IgD-negative memory B cell (primary cell): ENCODE results near the gene USP48. TPM values are rescaled to one million over a fixed set of nuclear protein-coding genes. Genes with fewer than 3 reads are reported as not detected.
"Not testable (repeated sequence)": the region's sequence is repeated elsewhere in the genome, so short reads cannot be mapped to it uniquely, and the experiment has no call there.

Experiments
- H3K27ac Mint-ChIP-seq, 3 donors: one replicate each; pipeline ENCODE4 v1.8.0; 2020 to 2022; ENCODE audit warnings: mild to moderate bottlenecking in 3 of 3, mixed read lengths in 3 of 3, moderate library complexity in 1 of 3
- H3K27me3 Mint-ChIP-seq: one replicate; pipeline ENCODE4 v1.8.0; 2021; ENCODE audit warnings: mixed read lengths
- H3K36me3 Mint-ChIP-seq: one replicate; pipeline ENCODE4 v1.8.0; 2020; ENCODE audit warnings: mild to moderate bottlenecking, mixed read lengths
- H3K4me1 Mint-ChIP-seq, 3 donors: one replicate each; pipeline ENCODE4 v1.8.0; 2020 to 2022; ENCODE audit warnings: mixed read lengths in 3 of 3, mild to moderate bottlenecking in 1 of 3
- H3K4me3 Mint-ChIP-seq, 4 donors: one replicate each; pipeline ENCODE4 v1.8.0; 2020 to 2022; ENCODE audit warnings: mild to moderate bottlenecking in 4 of 4, mixed read lengths in 4 of 4, moderate library complexity in 3 of 4
- H3K9me3 Mint-ChIP-seq, 3 donors: one replicate each; pipeline ENCODE4 v1.8.0; 2020 to 2021; ENCODE audit warnings: mixed read lengths in 3 of 3, mild to moderate bottlenecking in 1 of 3
- polyA plus RNA-seq: library from polyadenylated mRNA; unstranded; fragments of 300-500 nt; fragmentation: Illumina TruSeq; gene quantifications from one replicate; pipeline ENCODE4 v1.2.3, GENCODE V29; 2021

The USP48 gene
- polyA plus RNA-seq, 1 donor from 2014 or later, result 58.4 TPM

DNA sequence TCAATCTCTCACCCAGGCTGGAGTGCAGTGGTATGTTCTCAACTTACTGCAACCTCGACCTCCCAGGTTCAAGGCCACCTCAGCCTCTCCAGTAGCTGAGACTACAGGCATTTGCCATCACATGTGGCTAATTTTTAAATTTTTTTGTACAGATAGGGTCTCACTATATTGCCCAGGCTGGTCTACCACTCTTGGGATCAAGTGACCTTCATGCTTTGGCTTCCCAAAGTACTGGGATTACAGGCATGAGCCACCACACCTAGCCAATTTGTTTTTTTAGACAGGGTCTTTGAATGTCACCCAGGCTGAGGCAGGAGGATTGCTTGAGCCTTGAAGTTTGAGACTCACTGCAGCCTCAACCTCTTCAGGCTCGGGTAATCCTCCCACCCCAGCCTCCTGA lies 10.2 kb upstream of the USP48 start:
- H3K27ac Mint-ChIP-seq, result no peak overlapping the region
- H3K4me3 Mint-ChIP-seq, result no peak overlapping the region
- H3K9me3 Mint-ChIP-seq, result peaks cover 5 to 8% (median 5%) of the 10 kb centered on the region in 3 donors
- H3K4me1 Mint-ChIP-seq, result peaks cover 5 to 8% (median 6%) of the 10 kb centered on the region in 3 donors
- no peaks in the 10 kb centered on the region for H3K36me3 Mint-ChIP-seq
- H3K27me3 Mint-ChIP-seq, result no peaks in the 10 kb centered on the region

DNA sequence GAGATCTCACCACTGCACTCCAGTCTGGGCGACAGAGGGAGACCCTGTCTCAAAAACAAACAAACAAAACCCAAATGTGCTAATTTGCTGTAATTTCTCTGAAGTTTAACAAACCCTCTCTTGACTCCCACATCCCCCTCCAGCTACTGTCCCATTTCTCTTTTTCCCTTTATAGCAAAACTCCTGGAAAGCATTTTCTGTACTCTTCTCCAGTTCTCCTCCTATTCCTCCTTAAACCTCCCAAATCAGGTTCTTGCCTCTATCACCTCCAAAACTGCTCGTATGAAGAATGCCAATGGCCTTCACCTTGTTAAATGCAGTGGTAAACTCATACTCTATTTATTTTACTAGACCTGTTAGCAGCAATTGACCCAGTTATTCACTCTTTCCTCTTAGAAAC lies 3.7 kb upstream of the USP48 start:
- H3K9me3 Mint-ChIP-seq, result peaks cover 0 to 1% (median 0%) of the 10 kb centered on the region in 3 donors
- peak overlapping the region in 2 of 3 donors; percentile 26 to 31 for H3K27ac Mint-ChIP-seq
- peaks cover 1% of the 10 kb centered on the region for H3K27me3 Mint-ChIP-seq
- peak overlapping the region in 2 of 4 donors; percentile 56 to 84 for H3K4me3 Mint-ChIP-seq
- H3K36me3 Mint-ChIP-seq, result peaks cover 1% of the 10 kb centered on the region
- H3K4me1 Mint-ChIP-seq, result peaks cover 8 to 15% (median 13%) of the 10 kb centered on the region in 3 donors

DNA sequence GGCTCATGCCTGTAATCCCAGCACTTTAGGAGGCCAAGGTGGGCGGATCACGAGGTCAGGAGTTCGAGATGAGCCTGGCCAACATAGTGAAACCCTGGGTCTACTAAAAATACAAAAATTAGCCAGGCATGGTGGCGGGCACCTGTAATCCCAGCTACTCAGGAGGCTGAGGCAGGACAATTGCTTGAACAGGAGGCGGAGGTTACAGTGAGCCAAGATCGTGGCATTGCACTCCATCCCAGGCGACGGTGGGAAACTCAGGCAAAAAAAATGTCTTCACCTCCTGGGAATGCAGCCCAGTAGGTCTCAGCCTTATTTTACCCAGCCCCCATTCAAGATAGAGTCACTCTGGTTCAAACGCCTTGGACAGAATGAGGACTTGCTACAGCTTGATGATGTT lies 2.8 kb upstream of the USP48 start:
- not testable (repeated sequence) for H3K27me3 Mint-ChIP-seq, H3K9me3 Mint-ChIP-seq, H3K36me3 Mint-ChIP-seq, H3K27ac Mint-ChIP-seq
- Mint-ChIP-seq H3K4me1 (peaks cover 8 to 13% (median 10%) of the 10 kb centered on the region in 3 donors), H3K4me3 (peak overlapping the region in 1 of 4 donors; percentile 44)

DNA sequence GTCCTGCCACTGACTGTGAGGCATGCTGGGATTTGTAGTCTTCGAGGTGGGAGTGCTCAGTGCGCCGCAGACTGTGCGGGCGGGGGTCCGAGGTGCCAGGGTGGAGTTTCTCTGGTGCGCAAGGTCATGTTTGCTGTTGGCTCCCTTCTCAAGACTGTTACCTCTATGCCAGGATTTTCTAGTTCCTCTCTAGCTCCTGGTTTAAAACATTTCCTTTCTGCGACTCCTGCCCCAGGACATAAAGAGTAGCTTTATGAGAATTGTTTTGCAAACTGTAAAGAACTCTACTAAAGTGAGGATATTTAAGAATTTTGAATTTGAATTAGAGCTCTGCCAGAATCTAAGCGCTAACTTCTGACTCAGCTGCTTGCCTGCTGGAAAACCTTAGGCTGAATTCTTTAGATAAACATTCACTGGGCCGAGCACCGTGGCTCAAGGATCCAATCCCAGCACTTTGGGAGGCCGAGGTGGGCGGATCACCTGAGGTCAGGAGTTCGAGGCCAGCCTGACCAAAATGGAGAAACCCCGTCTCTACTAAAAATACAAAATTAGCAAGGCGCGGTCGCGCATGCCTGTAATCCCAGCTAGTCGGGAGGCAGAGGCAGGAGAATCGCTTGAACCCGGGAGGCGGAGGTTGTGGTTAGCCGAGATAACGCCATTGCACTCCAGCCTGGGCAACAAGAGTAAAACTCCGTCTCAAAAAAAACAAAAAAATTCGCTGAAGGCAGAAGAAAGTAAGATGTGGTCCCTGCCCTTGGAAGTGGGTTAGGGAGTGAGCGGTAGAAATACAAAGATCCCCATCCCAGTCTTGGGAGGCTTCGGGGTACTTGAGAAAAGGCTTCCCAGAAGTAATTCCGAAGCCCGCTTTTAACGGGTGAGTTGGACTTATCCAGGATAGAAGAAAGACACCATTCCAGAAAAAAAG lies 992 bp upstream of the USP48 start:
- Mint-ChIP-seq H3K27me3 (peaks cover 1% of the 10 kb centered on the region), H3K27ac (peak overlapping the region; percentile 99 to 100 (median 100)), H3K9me3 (peaks cover 0 to 1% (median 0%) of the 10 kb centered on the region in 3 donors), H3K36me3 (peaks cover 4% of the 10 kb centered on the region), H3K4me3 (peak overlapping the region; percentile 89 to 100 (median 96)), H3K4me1 (peaks cover 21 to 25% (median 24%) of the 10 kb centered on the region in 3 donors)

DNA sequence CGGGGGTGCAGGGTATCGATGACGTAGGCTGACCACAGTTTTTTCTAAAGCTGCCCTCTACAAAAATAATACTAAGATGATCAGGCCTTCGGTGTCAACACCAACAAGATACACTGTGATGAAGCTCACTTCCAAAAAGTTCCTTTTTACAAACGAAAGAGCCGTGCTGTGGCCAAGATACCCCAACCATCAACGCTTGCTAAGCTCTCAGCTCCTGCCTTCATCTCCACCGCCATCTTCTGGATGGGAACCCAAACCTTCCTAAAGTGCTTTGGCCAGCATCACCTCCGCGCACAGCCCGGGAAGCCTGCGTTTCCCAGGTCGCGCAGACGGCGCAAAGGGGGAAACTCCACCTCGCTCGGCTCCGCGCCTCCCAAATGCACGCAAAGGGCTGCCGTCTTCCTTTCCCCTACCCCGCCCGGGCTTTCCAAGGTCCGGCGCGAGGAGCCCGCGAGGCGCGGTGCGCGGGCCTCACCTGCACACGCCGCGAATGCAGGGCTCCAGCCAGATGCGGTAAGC lies 541 bp downstream of the USP48 start:
- peak overlapping the region; percentile 89 to 100 (median 96) for H3K4me3 Mint-ChIP-seq
- peaks cover 0 to 1% (median 0%) of the 10 kb centered on the region in 3 donors for H3K9me3 Mint-ChIP-seq
- H3K36me3 Mint-ChIP-seq, result peaks cover 5% of the 10 kb centered on the region
- H3K4me1 Mint-ChIP-seq, result peaks cover 24 to 30% (median 26%) of the 10 kb centered on the region in 3 donors
- H3K27me3 Mint-ChIP-seq, result peaks cover 1% of the 10 kb centered on the region
- peak overlapping the region; percentile 99 to 100 (median 100) for H3K27ac Mint-ChIP-seq

DNA sequence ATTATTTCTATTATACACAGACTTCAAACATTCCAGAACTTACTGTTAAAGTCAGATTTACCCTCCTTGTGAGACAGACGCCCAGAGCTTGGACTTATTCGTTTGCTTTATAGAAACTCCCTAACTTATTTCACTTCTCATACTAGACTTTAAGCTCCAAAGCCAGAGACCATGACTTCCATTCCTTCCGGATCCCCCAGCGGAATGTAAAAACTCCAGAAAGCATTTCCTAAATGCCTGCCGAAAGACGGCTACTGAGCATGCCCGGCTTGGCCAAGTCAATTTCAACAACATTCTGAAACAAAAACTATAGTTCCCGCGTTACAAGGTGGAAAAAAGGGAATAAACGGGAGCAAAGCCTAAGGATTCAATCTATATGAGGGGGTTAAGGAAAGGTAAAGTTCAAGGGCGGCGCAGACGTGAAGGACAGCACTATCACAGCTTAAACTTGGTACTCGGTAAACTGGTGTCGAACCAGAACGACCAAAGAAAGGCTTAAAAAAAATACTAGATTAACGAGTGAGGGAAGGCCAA lies 1.1 kb downstream of the USP48 start:
- Mint-ChIP-seq H3K4me3 (peak overlapping the region; percentile 89 to 100 (median 96)), H3K27ac (peak overlapping the region; percentile 99 to 100 (median 100)), H3K36me3 (peaks cover 5% of the 10 kb centered on the region), H3K4me1 (peaks cover 27 to 30% (median 28%) of the 10 kb centered on the region in 3 donors), H3K9me3 (peaks cover 0 to 1% (median 0%) of the 10 kb centered on the region in 3 donors), H3K27me3 (peaks cover 1% of the 10 kb centered on the region)

DNA sequence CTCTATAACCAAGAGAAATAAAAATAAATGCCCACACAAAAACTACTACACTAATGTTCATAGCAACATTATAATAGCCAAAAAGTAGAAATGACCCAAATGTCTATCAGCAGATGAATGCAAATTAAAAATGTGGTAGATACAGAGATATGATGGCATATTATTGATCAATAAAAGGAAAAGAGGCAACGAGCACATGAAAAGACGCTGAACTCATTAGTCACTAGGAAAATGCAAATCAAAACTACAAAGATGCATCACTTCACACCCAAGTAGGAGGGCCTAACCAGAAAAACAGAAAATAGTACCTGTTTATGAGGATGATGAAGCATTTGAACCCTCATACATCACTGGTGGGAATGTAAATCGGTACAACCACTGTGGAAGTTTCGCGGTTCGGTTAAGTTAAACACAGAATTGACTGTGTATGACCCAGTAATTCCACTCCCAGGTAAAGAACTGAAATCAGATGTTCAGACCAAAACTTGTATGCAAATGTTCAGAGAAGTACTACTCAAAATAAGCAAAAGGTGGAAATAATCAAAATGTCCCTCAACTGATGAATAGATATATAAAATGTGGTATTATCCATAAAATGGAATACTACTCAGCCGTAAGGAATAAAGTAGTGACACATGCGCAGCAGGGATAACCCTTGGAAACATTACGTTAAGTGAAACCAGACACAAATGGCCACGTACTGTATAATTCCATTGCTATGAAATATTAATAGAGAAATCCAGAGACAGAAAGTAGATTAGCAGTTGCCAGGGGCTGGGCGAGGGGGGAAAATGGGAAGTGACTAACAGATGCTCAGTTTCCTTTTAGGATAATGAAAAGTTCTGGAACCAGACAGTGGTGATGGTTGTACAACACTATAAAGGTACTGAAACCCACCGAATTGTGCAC lies 3.1 kb downstream of the USP48 start:
- H3K4me1 Mint-ChIP-seq, result peaks cover 27 to 41% (median 38%) of the 10 kb centered on the region in 3 donors
- peak overlapping the region; percentile 76 to 92 (median 85) for H3K4me3 Mint-ChIP-seq
- H3K36me3 Mint-ChIP-seq, result peaks cover 4% of the 10 kb centered on the region
- H3K27ac Mint-ChIP-seq, result peak overlapping the region; percentile 92 to 96 (median 95)
- H3K27me3 Mint-ChIP-seq, result no peaks in the 10 kb centered on the region
- no peaks in the 10 kb centered on the region for H3K9me3 Mint-ChIP-seq

DNA sequence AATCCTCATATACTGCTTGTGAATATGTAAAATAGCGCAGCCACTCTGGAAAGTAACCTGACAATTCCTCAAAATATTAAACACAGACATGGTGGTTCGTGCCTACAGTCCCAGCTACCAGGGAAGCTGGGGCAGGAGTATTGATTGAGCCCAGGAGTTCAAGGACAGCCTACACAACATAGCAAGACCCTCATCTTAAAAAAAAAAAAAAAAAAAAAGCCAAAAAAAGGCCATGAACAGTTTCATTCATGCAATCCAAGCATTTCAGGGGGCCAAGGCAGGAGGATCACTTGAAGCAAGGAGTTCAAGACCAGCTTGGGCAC lies 4.6 kb downstream of the USP48 start:
- H3K9me3 Mint-ChIP-seq, result no peaks in the 10 kb centered on the region
- H3K4me1 Mint-ChIP-seq, result peaks cover 28 to 44% (median 38%) of the 10 kb centered on the region in 3 donors
- H3K4me3 Mint-ChIP-seq, result peak overlapping the region in 2 of 4 donors; percentile 47 to 84
- peak overlapping the region in 2 of 3 donors; percentile 57 to 88 for H3K27ac Mint-ChIP-seq
- no peaks in the 10 kb centered on the region for H3K27me3 Mint-ChIP-seq
- H3K36me3 Mint-ChIP-seq, result peaks cover 4% of the 10 kb centered on the region

DNA sequence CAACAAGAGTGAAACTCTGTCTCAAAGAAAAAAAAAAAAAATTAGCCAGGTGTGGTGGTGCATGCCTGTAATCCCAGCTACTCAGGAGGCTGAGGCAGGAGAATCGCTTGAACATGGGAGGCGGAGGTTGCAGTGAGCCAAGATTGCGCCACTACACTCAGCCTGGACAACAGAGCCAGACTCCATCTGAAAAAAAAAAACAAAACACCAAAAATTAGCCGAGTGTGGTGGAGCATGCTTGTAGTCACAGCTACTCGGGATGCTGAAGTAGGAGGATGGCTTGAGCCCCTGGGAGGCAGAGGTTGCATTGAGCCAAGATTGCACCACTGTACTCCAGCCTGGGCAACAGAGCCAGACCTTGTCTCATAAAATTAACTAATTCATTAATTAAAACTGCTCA lies 6.0 kb downstream of the USP48 start:
- H3K36me3 Mint-ChIP-seq, H3K9me3 Mint-ChIP-seq, H3K27me3 Mint-ChIP-seq, H3K27ac Mint-ChIP-seq: not testable (repeated sequence)
- peak overlapping the region in 1 of 4 donors; percentile 32 for H3K4me3 Mint-ChIP-seq
- peaks cover 26 to 42% (median 34%) of the 10 kb centered on the region in 3 donors for H3K4me1 Mint-ChIP-seq

DNA sequence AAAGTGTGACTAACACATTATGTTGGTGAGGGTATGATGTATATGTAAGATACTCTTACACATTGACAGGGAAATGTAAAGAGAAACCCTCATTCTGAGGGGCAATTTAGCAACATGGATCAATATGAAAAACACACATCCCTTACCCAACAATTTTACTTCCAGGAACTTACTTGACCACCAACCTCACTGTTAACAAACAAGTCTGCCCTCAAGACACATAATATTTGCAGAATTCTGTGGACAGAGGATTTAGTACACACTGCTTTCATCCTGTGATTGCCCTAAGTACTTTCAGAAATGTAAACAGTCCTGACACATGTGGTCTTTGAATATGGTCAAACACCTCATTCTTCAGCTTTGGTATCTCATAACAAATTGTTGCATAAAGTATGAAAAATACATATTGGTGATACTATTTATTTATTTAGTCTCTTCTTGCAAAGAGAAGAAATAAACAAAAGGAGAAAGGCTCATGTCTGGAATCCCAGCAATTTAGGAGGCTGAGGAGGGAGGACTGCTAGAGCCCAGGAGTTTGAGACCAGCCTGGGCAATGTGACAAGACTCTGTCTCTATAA lies 6.9 kb downstream of the USP48 start:
- Mint-ChIP-seq H3K27me3 (no peaks in the 10 kb centered on the region), H3K36me3 (peaks cover 4% of the 10 kb centered on the region), H3K4me3 (no peak overlapping the region), H3K9me3 (no peaks in the 10 kb centered on the region), H3K27ac (peak overlapping the region in 2 of 3 donors; percentile 23 to 25), H3K4me1 (peaks cover 23 to 38% (median 29%) of the 10 kb centered on the region in 3 donors)

DNA sequence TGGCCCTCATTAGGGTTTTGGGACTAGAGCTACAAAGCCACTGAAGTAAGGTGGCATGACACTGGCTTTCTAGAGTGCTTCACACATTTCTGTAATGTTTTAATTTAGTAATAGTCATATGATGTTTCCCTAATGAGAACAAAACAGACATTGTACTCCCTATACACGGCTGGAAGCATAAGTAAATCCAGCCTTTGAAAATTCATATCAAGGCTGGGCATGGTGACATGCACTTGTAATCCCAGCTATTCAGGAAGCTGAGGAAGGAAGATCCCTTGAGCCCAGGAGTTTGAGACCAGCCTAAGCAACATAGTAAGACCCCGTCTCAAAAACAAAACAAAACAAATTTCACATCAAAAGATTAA lies 7.4 kb downstream of the USP48 start:
- Mint-ChIP-seq H3K9me3 (no peaks in the 10 kb centered on the region), H3K4me3 (peak overlapping the region in 1 of 4 donors; percentile 83), H3K36me3 (peaks cover 4% of the 10 kb centered on the region), H3K27ac (peak overlapping the region in 2 of 3 donors; percentile 23 to 25), H3K27me3 (no peaks in the 10 kb centered on the region), H3K4me1 (peaks cover 22 to 38% (median 29%) of the 10 kb centered on the region in 3 donors)

DNA sequence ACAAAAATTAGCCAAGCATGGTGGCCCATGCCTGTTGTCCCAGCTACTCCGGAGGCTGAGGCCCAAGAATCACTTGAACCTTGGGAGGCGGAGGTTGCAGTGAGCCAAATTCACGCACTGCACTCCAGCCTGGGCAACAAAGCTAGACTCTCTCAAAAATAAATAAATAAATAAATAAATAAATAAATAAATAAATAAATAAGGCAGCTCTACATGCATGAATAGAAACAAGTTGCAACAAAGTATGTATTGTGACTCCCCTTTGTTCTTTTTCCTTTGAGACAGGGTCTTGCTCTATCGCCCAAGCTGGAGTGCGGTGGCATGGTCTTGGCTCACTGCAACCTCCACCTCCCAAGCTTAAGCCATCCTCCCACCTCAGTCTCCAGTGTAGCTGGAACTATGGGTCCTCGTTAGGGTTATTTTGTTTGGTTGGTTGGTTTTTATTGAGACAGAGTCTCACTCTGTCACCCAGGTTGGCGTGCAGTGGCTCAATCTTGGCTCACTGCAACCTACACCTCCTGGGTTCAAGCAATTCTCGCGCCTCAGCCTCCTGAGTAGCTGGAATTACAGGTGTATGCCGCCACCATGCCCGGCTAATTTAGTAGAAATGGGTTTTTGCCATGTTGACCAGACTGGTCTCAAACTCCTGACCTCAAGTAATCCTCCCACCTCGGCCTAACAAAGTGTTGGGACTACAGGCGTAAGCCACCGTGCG lies 8.0 kb downstream of the USP48 start:
- peaks cover 20 to 36% (median 24%) of the 10 kb centered on the region in 3 donors for H3K4me1 Mint-ChIP-seq
- no peaks in the 10 kb centered on the region for H3K27me3 Mint-ChIP-seq
- H3K9me3 Mint-ChIP-seq, result no peaks in the 10 kb centered on the region
- peak overlapping the region in 1 of 4 donors; percentile 83 for H3K4me3 Mint-ChIP-seq
- H3K36me3 Mint-ChIP-seq, result peaks cover 4% of the 10 kb centered on the region
- peak overlapping the region in 1 of 3 donors; percentile 25 for H3K27ac Mint-ChIP-seq

DNA sequence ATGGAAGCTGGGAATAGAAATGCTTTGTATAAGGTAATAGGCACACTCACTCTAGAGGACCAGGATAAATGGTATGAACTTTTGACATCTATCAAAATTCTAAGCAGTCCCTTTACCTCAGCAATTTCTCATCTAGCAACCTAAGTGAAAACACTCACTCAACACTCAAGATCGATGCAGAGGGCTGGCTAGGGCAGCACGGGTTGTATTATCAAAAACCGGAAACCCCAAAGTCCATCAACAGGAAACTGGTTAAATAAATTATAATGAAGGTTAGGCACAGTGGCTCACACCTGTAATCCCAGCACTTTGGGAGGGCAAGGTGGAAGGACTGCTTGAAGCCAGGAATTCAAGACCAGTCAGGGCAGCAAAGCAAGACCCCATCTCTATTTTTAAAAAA lies 9.4 kb downstream of the USP48 start:
- Mint-ChIP-seq H3K4me3 (peak overlapping the region in 3 of 4 donors; percentile 52 to 89 (median 68)), H3K36me3 (peaks cover 7% of the 10 kb centered on the region), H3K9me3 (no peaks in the 10 kb centered on the region), H3K27ac (peak overlapping the region; percentile 53 to 81 (median 77)), H3K4me1 (peaks cover 23 to 34% (median 24%) of the 10 kb centered on the region in 3 donors), H3K27me3 (no peaks in the 10 kb centered on the region)
